Measurements from ENCODE around the gene DNAJC5. TPM values are rescaled to one million over a fixed set of nuclear protein-coding genes. Genes with fewer than 3 reads are reported as not detected.

DNAJC5 gene
- total RNA-seq, 1 experiment from 2014 or later = 45.0 TPM

- BruUV-seq (replicated peaks) = no TSS peak
- Mint-ChIP-seq H3K9me3 (ENCODE audit: unreplicated experiment) (no peaks in the 10 kb centered on the region), H3K36me3 (ENCODE audit: insufficient read depth, unreplicated experiment) (peaks cover 70% of the 10 kb centered on the region), H3K4me3 (ENCODE audit: unreplicated experiment) (no peak overlapping the region), H3K27ac (ENCODE audit: low read depth, unreplicated experiment) (no peak overlapping the region), H3K27me3 (ENCODE audit: insufficient read depth, unreplicated experiment) (no peaks in the 10 kb centered on the region), H3K4me1 (ENCODE audit: insufficient read depth, unreplicated experiment) (no peaks in the 10 kb centered on the region)
- intact Hi-C loops (cut with micrococcal nuclease) = no loop called here
- no peak for DNase-seq (ENCODE audit: unreplicated experiment)
- TF ChIP-seq, protein P1, sequence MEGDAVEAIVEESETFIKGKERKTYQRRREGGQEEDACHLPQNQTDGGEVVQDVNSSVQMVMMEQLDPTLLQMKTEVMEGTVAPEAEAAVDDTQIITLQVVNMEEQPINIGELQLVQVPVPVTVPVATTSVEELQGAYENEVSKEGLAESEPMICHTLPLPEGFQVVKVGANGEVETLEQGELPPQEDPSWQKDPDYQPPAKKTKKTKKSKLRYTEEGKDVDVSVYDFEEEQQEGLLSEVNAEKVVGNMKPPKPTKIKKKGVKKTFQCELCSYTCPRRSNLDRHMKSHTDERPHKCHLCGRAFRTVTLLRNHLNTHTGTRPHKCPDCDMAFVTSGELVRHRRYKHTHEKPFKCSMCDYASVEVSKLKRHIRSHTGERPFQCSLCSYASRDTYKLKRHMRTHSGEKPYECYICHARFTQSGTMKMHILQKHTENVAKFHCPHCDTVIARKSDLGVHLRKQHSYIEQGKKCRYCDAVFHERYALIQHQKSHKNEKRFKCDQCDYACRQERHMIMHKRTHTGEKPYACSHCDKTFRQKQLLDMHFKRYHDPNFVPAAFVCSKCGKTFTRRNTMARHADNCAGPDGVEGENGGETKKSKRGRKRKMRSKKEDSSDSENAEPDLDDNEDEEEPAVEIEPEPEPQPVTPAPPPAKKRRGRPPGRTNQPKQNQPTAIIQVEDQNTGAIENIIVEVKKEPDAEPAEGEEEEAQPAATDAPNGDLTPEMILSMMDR (IDR thresholded peaks at IDR 0.05; ENCODE audit: unreplicated experiment) = no peak
- POLR2A ChIA-PET = interaction anchor here (0.6 to 1.0 kb wide), 4 partner anchors 9 to 403 kb away, joined by 3 to 4 read pairs (median 4); no protein-coding TSS in a partner anchor
- CTCF ChIA-PET = interaction anchor here (0.6 to 0.7 kb wide), 2 partner anchors 40 to 149 kb away, joined by 3 read pairs; no protein-coding TSS in a partner anchor
Measured at GRCh38 chr20:63934271-63935068, 39.5 kb downstream of the DNAJC5 start.

- intact Hi-C loops (cut with micrococcal nuclease) = no loop called here
- POLR2A ChIA-PET = interaction anchor here (0.6 to 0.7 kb wide), 2 partner anchors 65 to 168 kb away, joined by 3 read pairs; no protein-coding TSS in a partner anchor
- Mint-ChIP-seq H3K27ac (ENCODE audit: low read depth, unreplicated experiment) (no peak overlapping the region), H3K4me1 (ENCODE audit: insufficient read depth, unreplicated experiment) (no peaks in the 10 kb centered on the region), H3K27me3 (ENCODE audit: insufficient read depth, unreplicated experiment) (no peaks in the 10 kb centered on the region), H3K4me3 (ENCODE audit: unreplicated experiment) (no peak overlapping the region), H3K36me3 (ENCODE audit: insufficient read depth, unreplicated experiment) (peaks cover 65% of the 10 kb centered on the region), H3K9me3 (ENCODE audit: unreplicated experiment) (no peaks in the 10 kb centered on the region)
- no TSS peak for BruUV-seq (replicated peaks)
- CTCF ChIA-PET = interaction anchor here (0.6 to 1.5 kb wide), 2 partner anchors 24 to 148 kb away, joined by 3 read pairs; no protein-coding TSS in a partner anchor
- TF ChIP-seq, protein P1 (IDR thresholded peaks at IDR 0.05; ENCODE audit: unreplicated experiment) = no peak
- DNase-seq (ENCODE audit: unreplicated experiment) = no peak
Measured at GRCh38 chr20:63935447-63935846, 40.5 kb downstream of the DNAJC5 start.

- DNase-seq (ENCODE audit: unreplicated experiment) = no peak
- no peaks in the 10 kb centered on the region for H3K9me3 Mint-ChIP-seq (ENCODE audit: unreplicated experiment)
- TF ChIP-seq, protein P1 (IDR thresholded peaks at IDR 0.05; ENCODE audit: unreplicated experiment) = no peak
- no TSS peak for BruUV-seq (replicated peaks)
- intact Hi-C loops (cut with micrococcal nuclease) = no loop called here
- H3K27me3 Mint-ChIP-seq (ENCODE audit: insufficient read depth, unreplicated experiment) = no peaks in the 10 kb centered on the region
- H3K4me1 Mint-ChIP-seq (ENCODE audit: insufficient read depth, unreplicated experiment) = no peaks in the 10 kb centered on the region
- no peak overlapping the region for H3K4me3 Mint-ChIP-seq (ENCODE audit: unreplicated experiment)
- ChIA-PET POLR2A (interaction anchor here (0.6 kb wide), 1 partner anchor 400 kb away, joined by 3 read pairs; no protein-coding TSS in a partner anchor), CTCF (interaction anchor here (0.7 to 2.3 kb wide), 3 partner anchors 19 to 148 kb away, joined by 3 to 11 read pairs (median 4); no protein-coding TSS in a partner anchor)
- H3K27ac Mint-ChIP-seq (ENCODE audit: low read depth, unreplicated experiment) = no peak overlapping the region
- peaks cover 58% of the 10 kb centered on the region for H3K36me3 Mint-ChIP-seq (ENCODE audit: insufficient read depth, unreplicated experiment)
Measured at GRCh38 chr20:63937596-63937995, 42.7 kb downstream of the DNAJC5 start.

- H3K36me3 Mint-ChIP-seq (ENCODE audit: insufficient read depth, unreplicated experiment) = peaks cover 66% of the 10 kb centered on the region
- no peak overlapping the region for H3K27ac Mint-ChIP-seq (ENCODE audit: low read depth, unreplicated experiment)
- no peaks in the 10 kb centered on the region for H3K27me3 Mint-ChIP-seq (ENCODE audit: insufficient read depth, unreplicated experiment)
- ChIA-PET CTCF (no interaction called here), POLR2A (interaction anchor here (0.6 to 0.8 kb wide), 3 partner anchors 17 to 164 kb away, joined by 3 read pairs; partner anchors contain the start of gene UCKL1)
- H3K9me3 Mint-ChIP-seq (ENCODE audit: unreplicated experiment) = no peaks in the 10 kb centered on the region
- H3K4me3 Mint-ChIP-seq (ENCODE audit: unreplicated experiment) = no peak overlapping the region
- DNase-seq (ENCODE audit: unreplicated experiment) = no peak
- BruUV-seq (replicated peaks) = no TSS peak
- no peaks in the 10 kb centered on the region for H3K4me1 Mint-ChIP-seq (ENCODE audit: insufficient read depth, unreplicated experiment)
- TF ChIP-seq, protein P1 (IDR thresholded peaks at IDR 0.05; ENCODE audit: unreplicated experiment) = no peak
- intact Hi-C loops (cut with micrococcal nuclease) = no loop called here
Measured at GRCh38 chr20:63939061-63939935, 44.4 kb downstream of the DNAJC5 start.

Measured in MCF 10A (cell line).